ENCODE measurements around the gene BSDC1. TPM values are rescaled to one million over a fixed set of nuclear protein-coding genes. Genes with fewer than 3 reads are reported as not detected.
A peak's percentile ranks its signal among the peaks of the same experiment; 100 is the strongest.

BSDC1 gene
- total RNA-seq, 1 experiment from 2014 or later = 44.3 TPM

DNA sequence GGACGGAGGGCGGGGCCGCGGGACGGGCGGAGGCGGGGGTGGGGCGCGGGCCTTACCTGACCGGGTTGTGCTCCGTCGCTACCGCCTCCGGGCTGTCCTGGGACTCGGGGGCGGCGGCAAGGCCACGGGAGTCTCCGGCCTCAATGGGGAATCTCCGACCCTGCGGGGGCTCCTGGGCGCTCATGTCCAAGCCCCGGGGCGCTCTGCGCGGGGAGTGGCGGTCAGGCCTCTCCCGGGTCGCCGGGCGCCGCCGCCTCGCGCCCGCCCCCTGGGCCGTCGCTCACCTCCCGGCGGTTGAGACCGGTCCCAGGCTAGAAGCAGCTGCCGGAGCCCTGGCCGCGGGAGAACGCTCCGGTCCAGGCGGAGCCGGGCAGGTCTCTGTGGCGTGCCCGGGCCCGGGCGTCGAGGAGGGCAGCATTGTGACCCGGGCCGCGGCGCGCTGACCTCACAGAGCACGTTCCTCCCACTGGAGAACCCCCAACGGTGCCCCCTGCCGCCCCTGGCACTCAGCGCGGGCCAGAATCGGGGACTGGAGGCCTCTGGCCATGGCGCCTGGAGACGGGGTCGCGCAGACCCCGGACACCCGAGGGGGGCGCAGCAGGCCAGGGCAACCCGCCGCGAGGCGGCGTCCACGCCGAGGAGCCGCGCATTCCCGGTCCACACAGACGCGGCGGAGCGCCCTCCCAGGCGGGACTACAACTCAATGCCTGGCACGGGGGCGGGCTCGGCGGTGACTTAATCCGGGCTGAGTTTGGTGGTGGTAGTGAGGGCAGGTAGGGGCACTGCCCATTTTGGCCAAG is 32.4 kb downstream of the BSDC1 start (continued):
- no peak for TF ChIP-seq FOXK1 (CRISPR knock-in tag; IDR thresholded peaks at IDR 0.05)
- TF ChIP-seq NR2C2 (CRISPR knock-in tag; IDR thresholded peaks at IDR 0.05) = no peak
- TF ChIP-seq, protein P1, sequence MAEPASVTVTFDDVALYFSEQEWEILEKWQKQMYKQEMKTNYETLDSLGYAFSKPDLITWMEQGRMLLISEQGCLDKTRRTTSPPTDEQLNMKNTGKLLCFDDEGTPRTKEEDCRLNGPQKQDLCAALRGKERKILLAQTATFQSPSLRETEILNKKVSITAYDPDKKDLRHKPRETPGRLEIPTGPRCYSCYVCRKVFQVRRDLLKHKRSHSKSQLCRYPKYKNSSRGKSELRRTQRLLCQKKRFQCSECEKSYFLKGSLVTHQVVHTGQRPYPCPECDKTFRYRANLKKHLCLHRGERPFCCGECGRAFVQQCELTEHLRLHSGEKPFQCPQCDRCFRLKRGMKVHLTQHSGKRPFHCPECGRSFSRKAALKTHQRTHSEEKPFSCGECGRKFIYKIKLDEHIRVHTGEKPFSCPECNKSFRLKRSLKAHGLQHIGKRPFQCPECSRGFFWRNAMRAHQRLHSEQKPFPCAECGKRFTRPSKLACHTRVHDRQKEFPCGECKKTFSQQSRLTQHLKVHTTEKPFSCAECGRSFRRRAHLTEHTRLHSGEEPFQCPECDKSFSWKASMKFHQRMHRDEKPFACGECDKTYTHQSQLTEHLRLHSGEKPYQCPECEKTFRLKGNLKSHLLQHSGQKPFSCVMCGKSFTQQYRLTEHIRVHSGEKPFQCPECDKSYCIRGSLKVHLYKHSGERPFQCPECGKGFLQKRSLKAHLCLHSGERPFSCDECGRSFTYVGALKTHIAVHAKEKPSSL (CRISPR knock-in tag; conservative IDR thresholded peaks at IDR 0.05) = no peak
- peak; percentile 81 for TF ChIP-seq ZNF423 (CRISPR knock-in tag; IDR thresholded peaks at IDR 0.05)
- TF ChIP-seq, protein P2, sequence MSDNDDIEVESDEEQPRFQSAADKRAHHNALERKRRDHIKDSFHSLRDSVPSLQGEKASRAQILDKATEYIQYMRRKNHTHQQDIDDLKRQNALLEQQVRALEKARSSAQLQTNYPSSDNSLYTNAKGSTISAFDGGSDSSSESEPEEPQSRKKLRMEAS (CRISPR knock-in tag; IDR thresholded peaks at IDR 0.05) = 0 out of 2 replicates have a peak, but pooled peaks have one; percentile 34
- no peak for TF ChIP-seq GTF2I (CRISPR knock-in tag; conservative IDR thresholded peaks at IDR 0.05)
- TF ChIP-seq, protein P3, sequence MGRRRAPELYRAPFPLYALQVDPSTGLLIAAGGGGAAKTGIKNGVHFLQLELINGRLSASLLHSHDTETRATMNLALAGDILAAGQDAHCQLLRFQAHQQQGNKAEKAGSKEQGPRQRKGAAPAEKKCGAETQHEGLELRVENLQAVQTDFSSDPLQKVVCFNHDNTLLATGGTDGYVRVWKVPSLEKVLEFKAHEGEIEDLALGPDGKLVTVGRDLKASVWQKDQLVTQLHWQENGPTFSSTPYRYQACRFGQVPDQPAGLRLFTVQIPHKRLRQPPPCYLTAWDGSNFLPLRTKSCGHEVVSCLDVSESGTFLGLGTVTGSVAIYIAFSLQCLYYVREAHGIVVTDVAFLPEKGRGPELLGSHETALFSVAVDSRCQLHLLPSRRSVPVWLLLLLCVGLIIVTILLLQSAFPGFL (CRISPR knock-in tag; IDR thresholded peaks at IDR 0.05; ENCODE audit: borderline replicate concordance) = no peak
- no peak for TF ChIP-seq NFATC4 (CRISPR knock-in tag; IDR thresholded peaks at IDR 0.05)
- no peak for TF ChIP-seq ZNF121 (CRISPR knock-in tag; IDR thresholded peaks at IDR 0.05)
- no peak for TF ChIP-seq NR3C1 (CRISPR knock-in tag; conservative IDR thresholded peaks at IDR 0.05; ENCODE audit: low read depth)
- TF ChIP-seq ZNF671 (CRISPR knock-in tag; IDR thresholded peaks at IDR 0.05) = no peak
- TF ChIP-seq, protein P4, sequence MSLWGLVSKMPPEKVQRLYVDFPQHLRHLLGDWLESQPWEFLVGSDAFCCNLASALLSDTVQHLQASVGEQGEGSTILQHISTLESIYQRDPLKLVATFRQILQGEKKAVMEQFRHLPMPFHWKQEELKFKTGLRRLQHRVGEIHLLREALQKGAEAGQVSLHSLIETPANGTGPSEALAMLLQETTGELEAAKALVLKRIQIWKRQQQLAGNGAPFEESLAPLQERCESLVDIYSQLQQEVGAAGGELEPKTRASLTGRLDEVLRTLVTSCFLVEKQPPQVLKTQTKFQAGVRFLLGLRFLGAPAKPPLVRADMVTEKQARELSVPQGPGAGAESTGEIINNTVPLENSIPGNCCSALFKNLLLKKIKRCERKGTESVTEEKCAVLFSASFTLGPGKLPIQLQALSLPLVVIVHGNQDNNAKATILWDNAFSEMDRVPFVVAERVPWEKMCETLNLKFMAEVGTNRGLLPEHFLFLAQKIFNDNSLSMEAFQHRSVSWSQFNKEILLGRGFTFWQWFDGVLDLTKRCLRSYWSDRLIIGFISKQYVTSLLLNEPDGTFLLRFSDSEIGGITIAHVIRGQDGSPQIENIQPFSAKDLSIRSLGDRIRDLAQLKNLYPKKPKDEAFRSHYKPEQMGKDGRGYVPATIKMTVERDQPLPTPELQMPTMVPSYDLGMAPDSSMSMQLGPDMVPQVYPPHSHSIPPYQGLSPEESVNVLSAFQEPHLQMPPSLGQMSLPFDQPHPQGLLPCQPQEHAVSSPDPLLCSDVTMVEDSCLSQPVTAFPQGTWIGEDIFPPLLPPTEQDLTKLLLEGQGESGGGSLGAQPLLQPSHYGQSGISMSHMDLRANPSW (CRISPR knock-in tag; conservative IDR thresholded peaks at IDR 0.05; ENCODE audit: low read depth) = no peak

DNA sequence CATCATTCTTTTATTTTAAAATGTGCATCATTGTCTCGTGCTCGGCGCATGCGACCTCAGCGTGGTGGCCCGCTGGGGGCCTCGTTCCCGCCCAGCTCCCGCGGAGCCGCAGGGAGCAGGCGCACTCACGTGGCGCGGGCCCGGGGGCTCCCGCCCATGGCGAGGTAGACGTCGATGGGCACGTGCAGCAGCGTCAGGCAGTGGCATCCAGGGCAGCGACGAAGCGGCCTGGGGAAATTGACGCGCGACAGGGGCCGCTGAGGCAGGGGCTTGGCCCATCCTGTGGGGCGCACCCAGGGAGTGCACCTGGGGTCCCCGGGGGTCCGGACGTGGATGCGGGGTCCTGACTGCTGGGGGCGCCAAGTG is 33.0 kb downstream of the BSDC1 start:
- Mint-ChIP-seq H3K4me1 (peaks cover 10% of the 10 kb centered on the region), H3K27me3 (ENCODE audit: low read depth) (peaks cover 47% of the 10 kb centered on the region), H3K36me3 (no peaks in the 10 kb centered on the region; the same call in none of the 2 replicates), H3K27ac (no peak overlapping the region), H3K9me3 (no peaks in the 10 kb centered on the region), H3K4me3 (no peak overlapping the region)
- ChIA-PET CTCF (interaction anchor here (1.8 kb wide), 1 partner anchor 10 kb away, joined by 7 read pairs; no protein-coding TSS in a partner anchor), POLR2A (interaction anchor here (2.5 kb wide), 1 partner anchor 25 kb away, joined by 10 read pairs; the partner anchor contains the start of gene MARCKSL1)
- DNase-seq (ENCODE audit: low spot score) (peak; percentile 43), ATAC-seq (peak; percentile 14)
- TF ChIP-seq HMGA2 (CRISPR knock-in tag; IDR thresholded peaks at IDR 0.05) (no peak), CREM (CRISPR knock-in tag; IDR thresholded peaks at IDR 0.05) (no peak; the same call in 1 of the 2 replicates)
- TF ChIP-seq, protein P5, sequence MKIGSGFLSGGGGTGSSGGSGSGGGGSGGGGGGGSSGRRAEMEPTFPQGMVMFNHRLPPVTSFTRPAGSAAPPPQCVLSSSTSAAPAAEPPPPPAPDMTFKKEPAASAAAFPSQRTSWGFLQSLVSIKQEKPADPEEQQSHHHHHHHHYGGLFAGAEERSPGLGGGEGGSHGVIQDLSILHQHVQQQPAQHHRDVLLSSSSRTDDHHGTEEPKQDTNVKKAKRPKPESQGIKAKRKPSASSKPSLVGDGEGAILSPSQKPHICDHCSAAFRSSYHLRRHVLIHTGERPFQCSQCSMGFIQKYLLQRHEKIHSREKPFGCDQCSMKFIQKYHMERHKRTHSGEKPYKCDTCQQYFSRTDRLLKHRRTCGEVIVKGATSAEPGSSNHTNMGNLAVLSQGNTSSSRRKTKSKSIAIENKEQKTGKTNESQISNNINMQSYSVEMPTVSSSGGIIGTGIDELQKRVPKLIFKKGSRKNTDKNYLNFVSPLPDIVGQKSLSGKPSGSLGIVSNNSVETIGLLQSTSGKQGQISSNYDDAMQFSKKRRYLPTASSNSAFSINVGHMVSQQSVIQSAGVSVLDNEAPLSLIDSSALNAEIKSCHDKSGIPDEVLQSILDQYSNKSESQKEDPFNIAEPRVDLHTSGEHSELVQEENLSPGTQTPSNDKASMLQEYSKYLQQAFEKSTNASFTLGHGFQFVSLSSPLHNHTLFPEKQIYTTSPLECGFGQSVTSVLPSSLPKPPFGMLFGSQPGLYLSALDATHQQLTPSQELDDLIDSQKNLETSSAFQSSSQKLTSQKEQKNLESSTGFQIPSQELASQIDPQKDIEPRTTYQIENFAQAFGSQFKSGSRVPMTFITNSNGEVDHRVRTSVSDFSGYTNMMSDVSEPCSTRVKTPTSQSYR (CRISPR knock-in tag; IDR thresholded peaks at IDR 0.05) = peak; percentile 78
- TF ChIP-seq, protein P6, sequence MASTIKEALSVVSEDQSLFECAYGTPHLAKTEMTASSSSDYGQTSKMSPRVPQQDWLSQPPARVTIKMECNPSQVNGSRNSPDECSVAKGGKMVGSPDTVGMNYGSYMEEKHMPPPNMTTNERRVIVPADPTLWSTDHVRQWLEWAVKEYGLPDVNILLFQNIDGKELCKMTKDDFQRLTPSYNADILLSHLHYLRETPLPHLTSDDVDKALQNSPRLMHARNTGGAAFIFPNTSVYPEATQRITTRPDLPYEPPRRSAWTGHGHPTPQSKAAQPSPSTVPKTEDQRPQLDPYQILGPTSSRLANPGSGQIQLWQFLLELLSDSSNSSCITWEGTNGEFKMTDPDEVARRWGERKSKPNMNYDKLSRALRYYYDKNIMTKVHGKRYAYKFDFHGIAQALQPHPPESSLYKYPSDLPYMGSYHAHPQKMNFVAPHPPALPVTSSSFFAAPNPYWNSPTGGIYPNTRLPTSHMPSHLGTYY (CRISPR knock-in tag; IDR thresholded peaks at IDR 0.05) = no peak
- TF ChIP-seq, protein P7, sequence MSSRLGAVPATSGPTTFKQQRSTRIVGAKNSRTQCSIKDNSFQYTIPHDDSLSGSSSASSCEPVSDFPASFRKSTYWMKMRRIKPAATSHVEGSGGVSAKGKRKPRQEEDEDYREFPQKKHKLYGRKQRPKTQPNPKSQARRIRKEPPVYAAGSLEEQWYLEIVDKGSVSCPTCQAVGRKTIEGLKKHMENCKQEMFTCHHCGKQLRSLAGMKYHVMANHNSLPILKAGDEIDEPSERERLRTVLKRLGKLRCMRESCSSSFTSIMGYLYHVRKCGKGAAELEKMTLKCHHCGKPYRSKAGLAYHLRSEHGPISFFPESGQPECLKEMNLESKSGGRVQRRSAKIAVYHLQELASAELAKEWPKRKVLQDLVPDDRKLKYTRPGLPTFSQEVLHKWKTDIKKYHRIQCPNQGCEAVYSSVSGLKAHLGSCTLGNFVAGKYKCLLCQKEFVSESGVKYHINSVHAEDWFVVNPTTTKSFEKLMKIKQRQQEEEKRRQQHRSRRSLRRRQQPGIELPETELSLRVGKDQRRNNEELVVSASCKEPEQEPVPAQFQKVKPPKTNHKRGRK (CRISPR knock-in tag; IDR thresholded peaks at IDR 0.05; ENCODE audit: borderline replicate concordance) = no peak; the same call in 1 of the 2 replicates
- TF ChIP-seq, protein P8, sequence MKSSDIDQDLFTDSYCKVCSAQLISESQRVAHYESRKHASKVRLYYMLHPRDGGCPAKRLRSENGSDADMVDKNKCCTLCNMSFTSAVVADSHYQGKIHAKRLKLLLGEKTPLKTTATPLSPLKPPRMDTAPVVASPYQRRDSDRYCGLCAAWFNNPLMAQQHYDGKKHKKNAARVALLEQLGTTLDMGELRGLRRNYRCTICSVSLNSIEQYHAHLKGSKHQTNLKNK (CRISPR knock-in tag; IDR thresholded peaks at IDR 0.05) = no peak
- TF ChIP-seq, protein P9, sequence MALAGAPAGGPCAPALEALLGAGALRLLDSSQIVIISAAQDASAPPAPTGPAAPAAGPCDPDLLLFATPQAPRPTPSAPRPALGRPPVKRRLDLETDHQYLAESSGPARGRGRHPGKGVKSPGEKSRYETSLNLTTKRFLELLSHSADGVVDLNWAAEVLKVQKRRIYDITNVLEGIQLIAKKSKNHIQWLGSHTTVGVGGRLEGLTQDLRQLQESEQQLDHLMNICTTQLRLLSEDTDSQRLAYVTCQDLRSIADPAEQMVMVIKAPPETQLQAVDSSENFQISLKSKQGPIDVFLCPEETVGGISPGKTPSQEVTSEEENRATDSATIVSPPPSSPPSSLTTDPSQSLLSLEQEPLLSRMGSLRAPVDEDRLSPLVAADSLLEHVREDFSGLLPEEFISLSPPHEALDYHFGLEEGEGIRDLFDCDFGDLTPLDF (CRISPR knock-in tag; IDR thresholded peaks at IDR 0.05) = no peak; the same call in 1 of the 2 replicates
